IMR-90 (cell line): ENCODE measurements around the gene RAD51D. TPM values are rescaled to one million over a fixed set of nuclear protein-coding genes. Genes with fewer than 3 reads are reported as not detected.
A peak's percentile ranks its signal among the peaks of the same experiment; 100 is the strongest.

Source experiments
- ATAC-seq: fragments of 200-7000 bp; cut with Tn5 transposase; 2 replicates; pipeline ENCODE4 v1.9.1; 2020; ENCODE audit warnings: low read depth, mild to moderate bottlenecking, moderate library complexity
- BruUV-seq: library from RNA; stranded (reverse); fragments of 400-500 nt; replicated peaks from 2 replicates; lab custom pipeline; 2021; lab: Mats Ljungman, UMichigan
- CTCF ChIA-PET: fragments of 300-600 bp; formaldehyde crosslinking; extraction: SDS; loops from one replicate; lab custom pipeline; 2021; ENCODE audit warnings: antibody characterized with exemption; lab: Yijun Ruan, JAX
- POLR2A ChIA-PET: fragments of 300-600 bp; sonication (Branson Sonifier 250); formaldehyde crosslinking; loops from one replicate; lab custom pipeline; 2022; ENCODE audit warnings: antibody characterized with exemption; ENCODE audit not compliant: unreplicated experiment; lab: Charles Lee
- DNase-seq: peaks from one replicate; pipeline ENCODE4 v3.0.0; 2013
- H2AFZ ChIP-seq: replicated peaks from 2 replicates; pipeline ENCODE3; 2013; ENCODE audit warnings: low read length, mild to moderate bottlenecking; ENCODE audit not compliant: poor library complexity
- H2AK5ac ChIP-seq: 2 replicates; pipeline ENCODE4 v1.6.1; 2013; ENCODE audit warnings: low read depth, low read length, inconsistent platforms
- H2AK9ac ChIP-seq: replicated peaks from 2 replicates; pipeline ENCODE3; 2013; ENCODE audit warnings: mild to moderate bottlenecking, low read depth, low read length, moderate library complexity; ENCODE audit not compliant: poor library complexity
- H2BK120ac ChIP-seq: 2 replicates; pipeline ENCODE4 v1.6.1; 2013; ENCODE audit warnings: low read depth, low read length, inconsistent platforms
- H2BK15ac ChIP-seq: 3 replicates; pipeline ENCODE4 v1.6.1; 2013; ENCODE audit warnings: low read depth, low read length, inconsistent platforms
- H2BK20ac ChIP-seq: 2 replicates; pipeline ENCODE4 v1.6.1; 2013; ENCODE audit warnings: low read depth, mild to moderate bottlenecking, inconsistent platforms, low read length, moderate library complexity
- H2BK5ac ChIP-seq: 2 replicates; pipeline ENCODE4 v1.6.1; 2013; ENCODE audit warnings: mild to moderate bottlenecking, low read depth, low read length, inconsistent platforms; ENCODE audit not compliant: poor library complexity, severe bottlenecking
- H3K14ac ChIP-seq: replicated peaks from 2 replicates; pipeline ENCODE4 v1.6.1; 2013; ENCODE audit warnings: low read depth, low read length, inconsistent platforms
- H3K18ac ChIP-seq: 2 replicates; pipeline ENCODE4 v1.6.1; 2013; ENCODE audit warnings: low read depth, low read length, control low read depth
- H3K23ac ChIP-seq: 2 replicates; pipeline ENCODE4 v1.6.1; 2013; ENCODE audit warnings: low read depth, low read length, inconsistent platforms
- H3K27ac ChIP-seq: 2 replicates; pipeline ENCODE4 v1.5.1; 2013; ENCODE audit warnings: mild to moderate bottlenecking, control low read depth, low read length; ENCODE audit not compliant: insufficient read depth
- H3K27me3 ChIP-seq: 2 replicates; pipeline ENCODE4 v1.6.1; 2013; ENCODE audit warnings: low read length; ENCODE audit not compliant: control insufficient read depth, insufficient read depth
- H3K36me3 ChIP-seq: 2 replicates; pipeline ENCODE4 v1.6.1; 2013; ENCODE audit warnings: low read length, mixed read lengths; ENCODE audit not compliant: control insufficient read depth, insufficient read depth
- H3K4ac ChIP-seq: 2 replicates; pipeline ENCODE4 v1.6.1; 2013; ENCODE audit warnings: low read depth, low read length, inconsistent platforms
- H3K4me1 ChIP-seq: 2 replicates; pipeline ENCODE4 v1.6.1; 2013; ENCODE audit warnings: low read length, mixed read lengths; ENCODE audit not compliant: control insufficient read depth, insufficient read depth
- H3K4me2 ChIP-seq: 2 replicates; pipeline ENCODE4 v1.6.1; 2013; ENCODE audit warnings: low read depth, mild to moderate bottlenecking, control low read depth, low read length, moderate library complexity
- H3K4me3 ChIP-seq: 2 replicates; pipeline ENCODE4 v1.5.1; 2013; ENCODE audit warnings: low read depth, mild to moderate bottlenecking, control low read depth, low read length, moderate library complexity; ENCODE audit not compliant: insufficient read depth
- H3K56ac ChIP-seq: 2 replicates; pipeline ENCODE4 v1.6.1; 2013; ENCODE audit warnings: low read length, inconsistent platforms; ENCODE audit not compliant: insufficient read depth; ENCODE audit errors: extremely low read depth
- H3K79me1 ChIP-seq, 2 experiments: 2 replicates each; pipeline ENCODE4 v1.6.1; 2013; ENCODE audit warnings: low read length in 2 of 2, inconsistent platforms in 1 of 2, low read depth in 1 of 2
- H3K9ac ChIP-seq: 2 replicates; pipeline ENCODE4 v1.6.1; 2013; ENCODE audit warnings: low read depth, low read length, control low read depth
- H3K9me1 ChIP-seq: 2 replicates; pipeline ENCODE4 v1.6.1; 2013; ENCODE audit warnings: low read length, inconsistent platforms; ENCODE audit not compliant: insufficient read depth
- H3K9me3 ChIP-seq: 2 replicates; pipeline ENCODE4 v1.6.1; 2013; ENCODE audit warnings: low read length; ENCODE audit not compliant: control insufficient read depth, insufficient read depth
- H4K20me1 ChIP-seq: 2 replicates; pipeline ENCODE4 v1.6.1; 2013; ENCODE audit warnings: low read length, inconsistent platforms; ENCODE audit not compliant: insufficient read depth
- H4K5ac ChIP-seq: 2 replicates; pipeline ENCODE4 v1.6.1; 2013; ENCODE audit warnings: mild to moderate bottlenecking, low read depth, low read length, control low read depth
- H4K8ac ChIP-seq, 2 experiments: 2 replicates each; pipeline ENCODE4 v1.6.1; 2013; ENCODE audit warnings: low read depth in 2 of 2, low read length in 2 of 2, control low read depth in 1 of 2, inconsistent platforms in 1 of 2
- H4K91ac ChIP-seq: 2 replicates; pipeline ENCODE4 v1.6.1; 2013; ENCODE audit warnings: low read depth, low read length, inconsistent platforms; ENCODE audit not compliant: insufficient read depth
- BHLHE40 ChIP-seq: fragments of 150-350 bp; IDR thresholded peaks from 2 replicates; pipeline ENCODE4 v1.6.1; 2016; ENCODE audit warnings: mild to moderate bottlenecking, low read depth, low read length
- CEBPB ChIP-seq: IDR thresholded peaks from 2 replicates; pipeline ENCODE4 v1.6.1; 2012; ENCODE audit warnings: low read depth, low read length, improper control_type of control experiment
- CHD1 ChIP-seq: IDR thresholded peaks from 2 replicates; pipeline ENCODE4 v1.6.1; 2012; ENCODE audit warnings: low read depth, low read length, improper control_type of control experiment
- CTCF ChIP-seq: conservative IDR thresholded peaks from 2 replicates; pipeline ENCODE4 v1.5.1; 2012; ENCODE audit warnings: mild to moderate bottlenecking, low read depth, low read length, improper control_type of control experiment
- ELK1 ChIP-seq: fragments of 150-350 bp; IDR thresholded peaks from 2 replicates; pipeline ENCODE4 v1.6.1; 2016; ENCODE audit warnings: low read depth, mild to moderate bottlenecking, low read length, moderate library complexity, borderline replicate concordance
- FOS ChIP-seq: fragments of 150-350 bp; IDR thresholded peaks from 2 replicates; pipeline ENCODE4 v1.6.1; 2016; ENCODE audit warnings: low read depth, low read length
- MAFK ChIP-seq: IDR thresholded peaks from 2 replicates; pipeline ENCODE4 v1.6.1; 2012; ENCODE audit warnings: low read depth, low read length, improper control_type of control experiment
- NFE2L2 ChIP-seq: fragments of 150-350 bp; IDR thresholded peaks from 2 replicates; pipeline ENCODE4 v1.6.1; 2016; ENCODE audit warnings: low read depth, mild to moderate bottlenecking, low read length
- POLR2A ChIP-seq: IDR thresholded peaks from 2 replicates; pipeline ENCODE4 v1.6.1; 2012; ENCODE audit warnings: mild to moderate bottlenecking, low read depth, low read length
- RAD21 ChIP-seq: IDR thresholded peaks from 2 replicates; pipeline ENCODE4 v1.6.1; 2012; ENCODE audit warnings: low read length, improper control_type of control experiment
- RFX5 ChIP-seq: IDR thresholded peaks from 2 replicates; pipeline ENCODE4 v1.8.0; 2012; ENCODE audit warnings: low read depth, mild to moderate bottlenecking, low read length, moderate library complexity
- SMC3 ChIP-seq: fragments of 150-350 bp; IDR thresholded peaks from 2 replicates; pipeline ENCODE4 v1.6.1; 2016; ENCODE audit warnings: low read depth, mild to moderate bottlenecking, antibody characterized with exemption, low read length, moderate library complexity
- USF2 ChIP-seq: fragments of 150-350 bp; IDR thresholded peaks from 2 replicates; pipeline ENCODE4 v1.6.1; 2017; ENCODE audit warnings: mild to moderate bottlenecking, antibody characterized with exemption, low read length, low read depth
- WGBS, 2 experiments: methylation state at CpG; one replicate each; pipeline versions ENCODE4 v1.1.5 to v1.1.7; 2013; ENCODE audit warnings: missing lambda C conversion rate in 2 of 2; ENCODE audit not compliant: insufficient read length in 1 of 2; ENCODE audit errors: extremely low coverage in 2 of 2; 5-methylcytosine and 5-hydroxymethylcytosine counted together
- dilution Hi-C: fragments of 300-500 bp; cut with HindIII; formaldehyde crosslinking; loops from one replicate; pipeline ENCODE4 v1.14.3; 2018; ENCODE audit warnings: low sequenced_read_pairs; ENCODE audit not compliant: unreplicated experiment
- in situ Hi-C: fragments of 300-500 bp; cut with MboI; formaldehyde crosslinking; loops from 3 replicates; pipeline ENCODE4 v1.14.3; 2019; ENCODE audit warnings: low sequenced_read_pairs, inconsistent platforms, mixed read lengths
- intact Hi-C: fragments of 100-400 bp; cut with micrococcal nuclease; formaldehyde crosslinking; loops from 2 replicates; pipeline ENCODE4 v1.10.0; 2022
- polyA plus RNA-seq, 3 experiments: library from polyadenylated mRNA; depleted of rRNA; stranded (reverse); fragments of >200 nt; gene quantifications; 2 replicates each; pipeline ENCODE4 v1.2.3, GENCODE V29; 2012; ENCODE audit warnings: low replicate concordance in 1 of 3
- total RNA-seq: library from RNA; depleted of rRNA; stranded (reverse); fragments of >200 nt; gene quantifications from 2 replicates; pipeline ENCODE4 v1.2.3, GENCODE V29; 2012

RAD51D gene
- total and polyA plus RNA-seq, 2 of the 4 experiments (the other 2 are of a cell fraction): 10.8 to 12.7 TPM

GRCh38 chr17:35142467-35142796 lies 22.8 kb upstream of the RAD51D start:
- dilution Hi-C loops: no loop called here
- ChIA-PET CTCF (interaction anchor here (1.2 kb wide), 1 partner anchor 98 kb away, joined by 3 read pairs; no protein-coding TSS in a partner anchor), POLR2A (no interaction called here)
- Histone ChIP-seq H4K8ac (peak overlapping the region in 1 of 2 experiments; percentile 9; a peak in 1 of 4 replicates), H4K20me1 (no peaks in the 10 kb centered on the region), H3K36me3 (peaks cover 19% of the 10 kb centered on the region), H2BK5ac (no peak overlapping the region), H3K79me1 (peaks cover 14 to 20% of the 10 kb centered on the region in 2 experiments), H3K4me3 (no peak overlapping the region), H2BK15ac (no peak overlapping the region), H3K14ac (no peak overlapping the region), H3K27me3 (peaks cover 12% of the 10 kb centered on the region), H3K4me2 (no peak overlapping the region), H3K27ac (no peak overlapping the region), H2AFZ (peak overlapping the region; percentile 94), H3K9me3 (no peaks in the 10 kb centered on the region), H3K9me1 (peaks cover 3% of the 10 kb centered on the region; the same call in 1 of the 2 replicates), H2AK5ac (no peak overlapping the region), H2AK9ac (no peak overlapping the region), H3K23ac (no peak overlapping the region), H3K9ac (no peak overlapping the region), H4K5ac (no peak overlapping the region), H3K4ac (no peak overlapping the region), H3K56ac (no peak overlapping the region), H4K91ac (no peak overlapping the region), H3K4me1 (no peaks in the 10 kb centered on the region; the same call in 1 of the 2 replicates), H3K18ac (no peak overlapping the region), H2BK20ac (no peak overlapping the region), H2BK120ac (no peak overlapping the region)
- ATAC-seq: no peak
- no peak for DNase-seq
- in situ Hi-C loops: no loop called here
- intact Hi-C loops: no loop called here
- no TSS peak for BruUV-seq
- WGBS, 2 experiments: 52% methylated on average over 5 of the region's 8 CpGs; no CpG with 5 or more reads in 1 of the 2 experiments
- TF ChIP-seq NFE2L2: no peak
- no peak for TF ChIP-seq ELK1
- TF ChIP-seq BHLHE40: no peak
- TF ChIP-seq FOS: no peak
- no peak for TF ChIP-seq POLR2A
- TF ChIP-seq CTCF: no peak
- TF ChIP-seq CHD1: no peak
- TF ChIP-seq SMC3: no peak
- no peak for TF ChIP-seq RFX5
- no peak for TF ChIP-seq CEBPB
- no peak for TF ChIP-seq MAFK
- TF ChIP-seq USF2: no peak
- no peak for TF ChIP-seq RAD21
